ENCODE data around the gene FEM1A. TPM values are rescaled to one million over a fixed set of nuclear protein-coding genes. Genes with fewer than 3 reads are reported as not detected.

The FEM1A gene
- total and polyA plus RNA-seq, 2 of the 13 experiments (the other 11 are each of a cell fraction or from before 2014, with no cell fraction given) = 3.2 to 10.8 TPM

GRCh38 chr19:4811328-4812131, 20.0 kb downstream of the FEM1A start (continued):
- TF ChIP-seq DZIP1 (CRISPR knock-in tag; IDR thresholded peaks at IDR 0.05) (no peak), GTF3A (CRISPR knock-in tag; conservative IDR thresholded peaks at IDR 0.05) (no peak), ZNF746 (CRISPR knock-in tag; IDR thresholded peaks at IDR 0.05) (no peak), ZFP90 (CRISPR knock-in tag; IDR thresholded peaks at IDR 0.05; ENCODE audit: borderline replicate concordance) (no peak), ONECUT2 (CRISPR knock-in tag; IDR thresholded peaks at IDR 0.05) (no peak), FOXO4 (CRISPR knock-in tag; conservative IDR thresholded peaks at IDR 0.05) (no peak), TFE3 (CRISPR knock-in tag; IDR thresholded peaks at IDR 0.05) (no peak), ZNF777 (CRISPR knock-in tag; IDR thresholded peaks at IDR 0.05) (no peak), ZNF232 (CRISPR knock-in tag; IDR thresholded peaks at IDR 0.05; ENCODE audit: borderline replicate concordance) (no peak), AHR (CRISPR knock-in tag; IDR thresholded peaks at IDR 0.05) (no peak), ZMYM4 (CRISPR knock-in tag; IDR thresholded peaks at IDR 0.05) (peak; percentile 22; the same call in 1 of the 2 replicates), ZSCAN12 (CRISPR knock-in tag; IDR thresholded peaks at IDR 0.05) (no peak), ZNF317 (CRISPR knock-in tag; IDR thresholded peaks at IDR 0.05) (no peak), PBX3 (CRISPR knock-in tag; IDR thresholded peaks at IDR 0.05; ENCODE audit: borderline replicate concordance) (no peak), FOXJ3 (CRISPR knock-in tag; IDR thresholded peaks at IDR 0.05; ENCODE audit: borderline replicate concordance) (no peak), ZFAT (CRISPR knock-in tag; conservative IDR thresholded peaks at IDR 0.05) (no peak), FOXK1 (CRISPR knock-in tag; IDR thresholded peaks at IDR 0.05; ENCODE audit: borderline replicate concordance, low read depth) (no peak), ZSCAN30 (CRISPR knock-in tag; IDR thresholded peaks at IDR 0.05) (no peak), ATF6 (CRISPR knock-in tag; conservative IDR thresholded peaks at IDR 0.05) (no peak), ZNF24 (IDR thresholded peaks at IDR 0.05) (peak; percentile 34; the same call in 1 of the 2 replicates), MTF1 (CRISPR knock-in tag; IDR thresholded peaks at IDR 0.05) (no peak), DMAP1 (CRISPR knock-in tag; IDR thresholded peaks at IDR 0.05) (no peak)
